Hematopoietic multipotent progenitor cell treated with erythropoietin and hydrocortisone succinate and interleukin-3 and kit ligand, for 15 days (in vitro differentiated cells): ENCODE results near the gene VAMP4.

Experiments
- DNase-seq: peaks from one replicate; pipeline ENCODE4 v3.0.0-alpha.2; 2015; ENCODE audit warnings: low spot score

VAMP4 gene

GRCh38 chr1:171741872-171742576, at the start of gene VAMP4:
TSS of gene VAMP4 (minus strand) at chr1:171742065. CDS start at chr1:171738414, 3,651 bp downstream.
- DNase-seq, result peak; percentile 86

DNA sequence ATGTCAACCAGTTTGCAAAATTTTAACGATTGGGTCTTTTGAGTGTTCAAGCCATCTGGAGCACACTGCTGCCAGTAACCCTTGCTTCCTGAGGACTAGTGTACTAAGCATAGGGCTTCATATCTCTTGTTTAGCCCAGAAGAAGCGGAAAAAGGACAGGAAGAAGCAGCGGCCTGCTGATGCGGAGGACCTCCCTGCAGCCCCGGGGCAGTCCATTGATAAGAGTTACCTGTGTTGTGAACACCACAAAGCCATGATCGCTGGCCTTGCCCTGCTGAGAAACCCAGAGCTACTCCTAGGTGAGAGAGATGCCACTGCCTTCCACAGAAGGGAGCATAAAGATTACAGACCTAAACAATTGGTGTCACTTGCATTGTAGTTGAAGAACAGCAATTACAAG, 48.5 kb upstream of the VAMP4 start:
- no peak for DNase-seq

- DNase-seq, result no peak
These were observed 46.8 kb upstream of the VAMP4 start for GRCh38 chr1:171788696-171789095.

- no peak for DNase-seq
These were observed 46.0 kb upstream of the VAMP4 start for GRCh38 chr1:171787686-171788480.

DNA sequence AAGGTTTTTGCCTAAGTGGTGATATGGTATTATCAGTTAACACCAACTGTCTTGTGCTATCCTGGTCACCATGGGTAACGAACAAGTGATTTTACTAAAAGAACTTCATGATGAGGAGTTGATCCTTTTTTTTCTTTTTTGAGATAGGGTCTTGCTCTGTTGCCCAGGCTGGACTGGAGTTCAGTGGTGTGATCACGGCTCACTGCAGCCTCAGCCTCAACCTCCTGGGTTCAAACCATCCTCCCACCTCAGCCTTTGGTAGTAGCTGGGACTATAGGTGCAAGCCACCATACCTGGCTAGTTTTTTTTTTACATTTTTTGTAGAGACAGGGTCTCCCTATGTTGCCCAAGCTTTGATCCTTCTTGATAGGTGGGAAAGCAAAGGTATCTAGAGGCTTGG, 44.7 kb upstream of the VAMP4 start:
- DNase-seq, result no peak

- DNase-seq, result no peak
These were observed 43.9 kb upstream of the VAMP4 start for GRCh38 chr1:171785766-171786165.

DNA sequence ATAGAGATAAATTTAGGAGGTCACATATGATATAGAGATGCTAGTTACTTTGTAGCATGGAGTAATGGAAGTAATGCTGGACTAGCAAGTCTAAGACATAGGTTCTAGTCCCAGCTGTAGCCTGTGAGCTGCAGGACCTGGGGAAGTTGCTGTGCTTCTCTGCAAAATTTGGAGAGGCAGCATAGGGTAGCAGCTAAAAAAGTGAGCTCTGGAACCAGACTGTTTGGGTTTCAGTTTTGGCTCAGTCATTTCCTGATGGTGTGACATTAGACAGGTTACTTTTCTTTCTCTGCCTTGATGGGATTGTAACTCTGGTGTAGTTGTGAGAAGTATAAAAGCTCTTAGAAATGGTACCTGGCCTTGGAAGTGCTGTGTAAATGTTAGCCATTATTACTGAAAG, 42.9 kb upstream of the VAMP4 start:
- no peak for DNase-seq

- no peak for DNase-seq
These were observed 42.1 kb upstream of the VAMP4 start for GRCh38 chr1:171783816-171784530.

DNA sequence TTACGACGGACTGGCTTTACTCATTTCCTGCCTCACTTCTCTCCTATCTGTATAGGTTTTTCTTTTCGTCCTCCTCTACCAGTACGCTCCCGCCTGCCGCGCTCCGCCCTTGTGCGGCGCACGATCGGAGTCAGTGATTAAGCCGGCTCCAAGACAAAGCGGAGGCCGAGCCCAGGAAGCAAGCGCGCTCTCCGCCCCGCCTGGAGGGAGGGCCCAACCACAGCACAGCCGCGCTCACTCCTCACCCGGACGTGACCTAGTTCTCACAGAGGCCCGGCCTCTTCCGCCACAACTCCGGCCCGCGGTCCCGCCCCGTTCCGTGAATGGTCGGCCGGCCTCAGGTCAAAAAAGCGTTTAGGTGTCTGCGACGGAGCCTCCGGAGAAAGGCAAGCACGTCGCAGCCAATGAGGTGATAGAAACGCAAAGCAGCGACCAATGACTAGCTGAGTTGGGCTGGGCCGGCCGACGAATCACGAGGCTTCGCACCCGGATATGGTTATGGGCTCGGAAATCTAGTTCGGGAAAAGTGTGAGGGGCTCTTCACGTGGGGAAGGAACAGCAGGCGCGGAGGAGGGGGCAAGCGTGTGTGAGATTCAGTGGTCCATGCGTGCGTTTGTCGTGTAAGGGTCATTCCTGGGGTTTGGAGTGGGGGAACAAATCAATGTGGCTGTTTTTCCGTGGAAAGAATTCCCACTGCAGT, 39.5 kb upstream of the VAMP4 start, which contains the start of gene METTL13:
Gene METTL13, plus strand, starts transcription at position 485 of the 700 bp plus-strand sequence. CDS start 308 bp downstream, outside the sequence.
- peak; percentile 99 for DNase-seq

DNA sequence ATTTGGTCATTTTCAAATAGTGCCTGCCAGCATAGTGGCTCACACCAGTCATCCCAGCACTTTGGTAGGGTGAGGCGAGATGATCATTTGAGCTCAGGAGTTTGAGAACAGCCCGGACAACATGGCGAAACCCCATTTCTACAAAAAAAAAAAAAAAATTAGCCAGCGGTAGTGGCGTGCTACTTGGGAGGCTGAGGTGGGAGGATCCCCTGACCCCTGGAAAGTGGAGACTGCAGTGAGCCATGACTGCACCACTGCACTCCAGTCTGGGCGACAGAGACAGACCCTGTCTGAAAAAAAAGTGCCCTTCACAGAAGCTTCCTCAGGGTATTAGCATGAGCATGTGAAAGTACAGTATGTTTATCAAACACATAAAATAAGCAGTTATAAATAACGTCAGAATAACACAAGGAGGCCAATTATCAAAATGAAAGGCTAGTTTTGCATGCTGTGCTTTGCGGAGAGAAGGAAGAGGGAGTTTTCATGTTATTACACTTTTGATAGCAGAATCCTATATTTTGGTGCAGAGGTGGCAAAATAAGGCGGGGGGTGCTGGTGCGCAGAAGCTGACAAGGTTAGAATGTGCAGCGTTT, 38.8 kb upstream of the VAMP4 start:
- DNase-seq, result no peak

- DNase-seq, result no peak
These were observed 30.4 kb upstream of the VAMP4 start for GRCh38 chr1:171772312-171772711.

DNA sequence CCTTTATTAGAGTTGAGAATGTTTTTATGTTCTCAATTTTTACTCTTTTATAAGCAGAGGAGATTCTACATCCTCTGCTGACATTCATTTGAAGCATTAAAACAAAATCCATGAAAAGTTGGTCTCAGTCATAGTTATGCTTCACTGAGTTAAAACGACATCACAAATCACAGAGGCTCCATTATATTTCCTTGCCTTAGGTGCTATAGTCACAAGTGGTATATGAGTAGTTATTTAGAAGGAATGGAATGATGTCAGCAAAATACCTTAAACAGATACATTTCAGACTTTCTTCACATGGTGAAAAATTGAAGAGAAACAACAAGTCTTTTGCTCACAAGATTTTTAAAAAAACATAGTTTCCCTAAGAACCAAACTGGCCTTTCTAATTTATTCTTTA, 27.9 kb upstream of the VAMP4 start:
- no peak for DNase-seq

DNA sequence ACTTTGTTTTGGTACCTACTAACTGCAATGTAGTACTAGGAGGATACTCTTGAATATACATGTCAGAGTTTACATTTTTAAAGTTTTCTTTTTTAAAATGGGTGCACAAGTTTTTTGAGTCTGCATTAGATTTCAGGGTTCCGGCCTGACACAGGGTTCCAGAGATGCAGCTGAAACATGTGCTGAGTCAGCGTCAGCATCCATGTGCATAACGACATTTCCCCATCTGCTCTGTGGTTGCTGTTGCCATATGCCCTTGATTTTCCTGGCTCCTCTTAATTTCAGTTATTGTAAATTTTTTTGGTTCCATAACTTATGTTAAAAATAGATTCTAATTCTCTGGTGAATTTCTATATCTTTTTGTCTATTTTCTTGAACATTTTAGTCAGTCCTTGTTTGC, 27.3 kb upstream of the VAMP4 start:
- no peak for DNase-seq

- DNase-seq, result no peak
These were observed 21.9 kb upstream of the VAMP4 start for GRCh38 chr1:171763764-171764163.

GRCh38 chr1:171762143-171762563, 20.3 kb upstream of the VAMP4 start:
- peak; percentile 25 for DNase-seq

GRCh38 chr1:171758011-171758410, 16.1 kb upstream of the VAMP4 start:
- DNase-seq, result no peak

DNA sequence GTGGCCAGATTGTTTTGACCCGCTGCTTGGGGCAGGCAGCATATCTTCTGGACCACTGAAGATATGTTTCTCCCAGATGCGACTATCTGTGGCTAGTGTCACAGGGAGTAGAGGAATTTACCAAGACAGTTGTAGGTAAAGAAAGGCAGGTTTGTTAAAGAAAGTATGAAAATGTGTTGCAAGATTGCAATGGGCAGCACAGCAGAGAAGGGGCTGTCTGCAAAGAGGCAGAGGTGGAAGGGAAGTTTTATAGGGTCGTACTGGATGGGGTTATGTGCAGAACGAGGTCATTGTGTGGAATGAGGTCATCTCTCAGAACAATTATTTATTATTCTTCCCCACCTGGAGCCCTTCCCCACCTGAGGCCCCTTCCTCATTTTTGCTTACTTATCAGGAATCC, 15.0 kb upstream of the VAMP4 start:
- DNase-seq, result no peak

- peak; percentile 62 for DNase-seq
These were observed 13.1 kb upstream of the VAMP4 start for GRCh38 chr1:171754971-171755370.

DNA sequence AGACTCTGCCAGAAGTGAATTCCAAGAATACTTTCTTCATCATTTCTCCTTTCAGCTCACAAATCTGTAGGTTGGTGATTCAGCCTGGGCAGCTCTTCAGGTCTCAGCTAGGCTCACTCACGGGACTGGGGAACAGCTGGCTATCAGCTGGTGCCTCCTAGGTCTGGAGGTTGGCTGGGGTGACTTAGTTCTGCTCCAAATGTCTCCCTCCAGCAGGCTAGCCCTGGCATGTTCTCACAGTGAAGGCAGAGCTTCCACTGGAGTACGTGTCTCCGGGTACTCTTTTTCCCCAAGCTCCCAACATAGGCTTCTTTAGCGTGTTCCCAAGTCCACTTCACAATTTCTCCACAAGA, 12.5 kb upstream of the VAMP4 start:
- no peak for DNase-seq

GRCh38 chr1:171753685-171754352, 12.0 kb upstream of the VAMP4 start:
- no peak for DNase-seq

GRCh38 chr1:171753182-171753581, 11.3 kb upstream of the VAMP4 start:
- no peak for DNase-seq
